ENCODE data around the gene ANXA7. TPM values are rescaled to one million over a fixed set of nuclear protein-coding genes. Genes with fewer than 3 reads are reported as not detected.

ANXA7 gene
- total and polyA plus RNA-seq, 3 donors from 2014 or later: 43.9 to 76.3 (median 64.5) TPM

GRCh38 chr10:73408978-73409521, 4.8 kb downstream of the ANXA7 start:
- H3K27me3 ChIP-seq: no peaks in the 10 kb centered on the region
- intact Hi-C loops (cut with DNase I; ENCODE audit: low total_unique reads): no loop called here
- H3K4me3 ChIP-seq: no peak overlapping the region
- DNase-seq: no peak
- no peaks in the 10 kb centered on the region for H3K9me3 ChIP-seq
- 75 to 76% methylated on average over 4 of the region's 4 CpGs for WGBS, 2 donors
- H3K36me3 ChIP-seq (ENCODE audit: low read depth, missing control alignments): no peaks in the 10 kb centered on the region
- TF ChIP-seq CTCF (IDR thresholded peaks at IDR 0.05): no peak
- no peak for TF ChIP-seq POLR2A (IDR thresholded peaks at IDR 0.05)
- peaks cover 5% of the 10 kb centered on the region for H3K4me1 ChIP-seq
- no peak overlapping the region for H3K27ac ChIP-seq

- H3K27me3 ChIP-seq: no peaks in the 10 kb centered on the region
- no peak for DNase-seq
- no peaks in the 10 kb centered on the region for H3K36me3 ChIP-seq (ENCODE audit: low read depth, missing control alignments)
- no peaks in the 10 kb centered on the region for H3K9me3 ChIP-seq
- WGBS, 2 donors: 79 to 85% methylated on average over 5 of the region's 5 CpGs
- no peak for TF ChIP-seq CTCF (IDR thresholded peaks at IDR 0.05)
- no peak for TF ChIP-seq POLR2A (IDR thresholded peaks at IDR 0.05)
- H3K27ac ChIP-seq: no peak overlapping the region
- H3K4me3 ChIP-seq: no peak overlapping the region
- intact Hi-C loops (cut with DNase I; ENCODE audit: low total_unique reads): no loop called here
- peaks cover 5% of the 10 kb centered on the region for H3K4me1 ChIP-seq
Observed at GRCh38 chr10:73408061-73408460, 5.8 kb downstream of the ANXA7 start.

GRCh38 chr10:73407495-73407894, 6.4 kb downstream of the ANXA7 start:
- WGBS, 2 donors: 81 to 90% methylated on average over 1 of the region's 1 CpG
- no peak for TF ChIP-seq POLR2A (IDR thresholded peaks at IDR 0.05)
- H3K9me3 ChIP-seq: no peaks in the 10 kb centered on the region
- H3K4me1 ChIP-seq: peaks cover 5% of the 10 kb centered on the region
- no peak overlapping the region for H3K4me3 ChIP-seq
- intact Hi-C loops (cut with DNase I; ENCODE audit: low total_unique reads): no loop called here
- no peaks in the 10 kb centered on the region for H3K27me3 ChIP-seq
- no peaks in the 10 kb centered on the region for H3K36me3 ChIP-seq (ENCODE audit: low read depth, missing control alignments)
- no peak overlapping the region for H3K27ac ChIP-seq
- no peak for DNase-seq

- no peaks in the 10 kb centered on the region for H3K36me3 ChIP-seq (ENCODE audit: low read depth, missing control alignments)
- peaks cover 2% of the 10 kb centered on the region for H3K4me1 ChIP-seq
- TF ChIP-seq POLR2A (IDR thresholded peaks at IDR 0.05) (no peak), CTCF (IDR thresholded peaks at IDR 0.05) (no peak)
- no peak overlapping the region for H3K27ac ChIP-seq
- H3K27me3 ChIP-seq: no peaks in the 10 kb centered on the region
- intact Hi-C loops (cut with DNase I; ENCODE audit: low total_unique reads): no loop called here
- no peak overlapping the region for H3K4me3 ChIP-seq
- DNase-seq: no peak
- WGBS, 2 donors: 87 to 90% methylated on average over 5 of the region's 5 CpGs
- no peaks in the 10 kb centered on the region for H3K9me3 ChIP-seq
Observed at GRCh38 chr10:73406846-73407245, 7.0 kb downstream of the ANXA7 start.

- Histone ChIP-seq H3K4me1 (no peaks in the 10 kb centered on the region), H3K4me3 (no peak overlapping the region), H3K27ac (no peak overlapping the region), H3K36me3 (ENCODE audit: low read depth, missing control alignments) (no peaks in the 10 kb centered on the region), H3K9me3 (no peaks in the 10 kb centered on the region), H3K27me3 (no peaks in the 10 kb centered on the region)
- DNase-seq: no peak
- intact Hi-C loops (cut with DNase I; ENCODE audit: low total_unique reads): no loop called here
- TF ChIP-seq CTCF (IDR thresholded peaks at IDR 0.05): no peak
- no peak for TF ChIP-seq POLR2A (IDR thresholded peaks at IDR 0.05)
- WGBS, 2 donors: 90 to 91% methylated on average over 3 of the region's 3 CpGs
Observed at GRCh38 chr10:73405556-73405955, 8.3 kb downstream of the ANXA7 start.
